ENCODE results near the gene SNX18. TPM values are rescaled to one million over a fixed set of nuclear protein-coding genes. Genes with fewer than 3 reads are reported as not detected.

Gene SNX18
- total and polyA plus RNA-seq, 2 experiments from 2014 or later: 8.7 to 120 TPM

DNA sequence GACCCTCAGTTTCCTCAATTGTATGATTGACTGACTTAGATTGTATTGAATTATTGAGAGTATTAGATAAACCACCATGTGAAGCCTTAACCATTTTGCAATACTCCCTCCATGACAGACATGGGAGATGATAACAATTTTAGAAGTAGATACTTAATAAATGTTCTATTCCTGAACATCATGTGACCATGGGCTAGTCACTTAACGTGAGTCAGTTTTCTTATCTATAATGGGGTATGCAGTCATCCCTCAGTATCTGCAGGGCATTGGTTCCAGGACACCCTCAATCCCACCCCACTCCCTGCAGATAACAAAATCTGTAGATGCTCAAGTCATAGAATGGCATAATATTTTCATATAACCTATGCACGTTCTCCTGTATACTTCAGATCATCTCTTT, 31.0 kb downstream of the SNX18 start:
- TF ChIP-seq, protein P1, sequence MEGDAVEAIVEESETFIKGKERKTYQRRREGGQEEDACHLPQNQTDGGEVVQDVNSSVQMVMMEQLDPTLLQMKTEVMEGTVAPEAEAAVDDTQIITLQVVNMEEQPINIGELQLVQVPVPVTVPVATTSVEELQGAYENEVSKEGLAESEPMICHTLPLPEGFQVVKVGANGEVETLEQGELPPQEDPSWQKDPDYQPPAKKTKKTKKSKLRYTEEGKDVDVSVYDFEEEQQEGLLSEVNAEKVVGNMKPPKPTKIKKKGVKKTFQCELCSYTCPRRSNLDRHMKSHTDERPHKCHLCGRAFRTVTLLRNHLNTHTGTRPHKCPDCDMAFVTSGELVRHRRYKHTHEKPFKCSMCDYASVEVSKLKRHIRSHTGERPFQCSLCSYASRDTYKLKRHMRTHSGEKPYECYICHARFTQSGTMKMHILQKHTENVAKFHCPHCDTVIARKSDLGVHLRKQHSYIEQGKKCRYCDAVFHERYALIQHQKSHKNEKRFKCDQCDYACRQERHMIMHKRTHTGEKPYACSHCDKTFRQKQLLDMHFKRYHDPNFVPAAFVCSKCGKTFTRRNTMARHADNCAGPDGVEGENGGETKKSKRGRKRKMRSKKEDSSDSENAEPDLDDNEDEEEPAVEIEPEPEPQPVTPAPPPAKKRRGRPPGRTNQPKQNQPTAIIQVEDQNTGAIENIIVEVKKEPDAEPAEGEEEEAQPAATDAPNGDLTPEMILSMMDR (IDR thresholded peaks at IDR 0.05; ENCODE audit: low read depth, low read length): no peak
- Histone ChIP-seq H3K9me3 (ENCODE audit: low read depth) (no peaks in the 10 kb centered on the region), H3K27me3 (no peaks in the 10 kb centered on the region), H3K4me1 (ENCODE audit: low read depth) (no peaks in the 10 kb centered on the region), H3K27ac (peak overlapping the region; percentile 42), H3K36me3 (peaks cover 7% of the 10 kb centered on the region), H3K4me3 (no peak overlapping the region)
- DNase-seq (ENCODE audit: low read depth in 1 of 2, low spot score in 1 of 2): peak in 1 of 2 donors; percentile 26

DNA sequence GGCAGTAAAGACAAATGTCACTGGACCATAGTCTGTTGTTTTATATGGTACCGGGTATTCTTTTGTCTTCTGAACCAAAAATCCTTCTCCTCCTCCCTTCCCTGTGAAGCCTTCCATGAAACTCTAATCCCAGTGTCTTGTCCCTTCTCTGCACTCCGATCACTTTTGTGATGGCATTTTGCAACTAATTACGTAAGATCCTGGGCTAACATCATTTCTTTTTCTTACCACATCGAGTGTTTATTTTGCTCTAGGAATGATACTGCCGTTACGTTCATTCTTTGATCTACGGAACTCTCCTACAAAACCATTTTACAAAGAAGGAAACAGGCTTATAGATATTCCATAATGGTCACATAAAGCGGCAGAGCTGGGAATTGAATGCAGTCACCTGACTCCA, 33.7 kb downstream of the SNX18 start:
- H3K36me3 ChIP-seq: peaks cover 6% of the 10 kb centered on the region
- H3K9me3 ChIP-seq (ENCODE audit: low read depth): no peaks in the 10 kb centered on the region
- no peak for DNase-seq (ENCODE audit: low read depth in 1 of 2, low spot score in 1 of 2)
- TF ChIP-seq, protein P1 (IDR thresholded peaks at IDR 0.05; ENCODE audit: low read depth, low read length): no peak
- H3K27ac ChIP-seq: peak overlapping the region; percentile 15
- no peaks in the 10 kb centered on the region for H3K4me1 ChIP-seq (ENCODE audit: low read depth)
- no peaks in the 10 kb centered on the region for H3K27me3 ChIP-seq
- no peak overlapping the region for H3K4me3 ChIP-seq

DNA sequence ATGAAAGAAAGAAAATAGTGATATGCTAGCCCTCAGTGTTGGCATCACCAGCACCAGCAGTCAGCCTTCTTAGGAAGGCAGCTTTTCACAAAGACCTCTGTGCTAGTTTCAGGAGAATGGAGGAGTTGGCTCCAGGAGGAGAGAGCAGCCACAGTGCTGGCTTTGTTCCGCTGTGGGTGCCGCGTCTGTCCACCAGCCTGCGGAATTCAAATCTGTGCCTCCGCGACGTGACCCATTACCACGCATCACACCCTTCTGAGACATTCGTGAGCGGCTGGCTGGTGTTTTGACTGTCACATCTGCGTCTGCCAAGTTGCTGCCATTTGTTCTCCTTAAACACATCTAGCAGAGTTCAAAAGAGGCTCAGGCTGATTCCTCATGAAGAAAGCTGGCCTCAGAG, 34.4 kb downstream of the SNX18 start:
- no peak for DNase-seq (ENCODE audit: low read depth in 1 of 2, low spot score in 1 of 2)
- H3K4me1 ChIP-seq (ENCODE audit: low read depth): no peaks in the 10 kb centered on the region
- no peaks in the 10 kb centered on the region for H3K9me3 ChIP-seq (ENCODE audit: low read depth)
- TF ChIP-seq, protein P1 (IDR thresholded peaks at IDR 0.05; ENCODE audit: low read depth, low read length): no peak
- no peak overlapping the region for H3K4me3 ChIP-seq
- no peaks in the 10 kb centered on the region for H3K27me3 ChIP-seq
- peaks cover 3% of the 10 kb centered on the region for H3K36me3 ChIP-seq
- peak overlapping the region; percentile 15 for H3K27ac ChIP-seq

DNA sequence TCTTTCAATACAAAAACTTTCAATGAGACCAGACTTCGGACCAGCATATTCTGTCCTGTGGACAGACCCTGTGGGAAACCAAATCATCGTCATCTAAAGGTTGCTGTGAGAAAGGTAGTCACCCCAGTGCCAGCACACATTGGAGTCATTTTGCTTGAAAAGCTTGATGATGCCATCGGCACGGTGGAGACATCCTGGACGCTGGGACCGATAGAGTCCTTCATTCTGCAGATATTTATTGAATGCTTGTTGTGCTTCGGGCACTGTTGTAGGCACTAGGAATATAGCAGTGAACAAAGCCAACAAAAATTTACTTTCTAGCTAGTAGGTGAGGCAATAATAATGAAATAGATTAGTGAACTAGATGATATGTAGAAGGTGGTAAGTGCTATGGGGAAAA, 34.9 kb downstream of the SNX18 start:
- Histone ChIP-seq H3K4me3 (no peak overlapping the region), H3K27me3 (no peaks in the 10 kb centered on the region), H3K4me1 (ENCODE audit: low read depth) (no peaks in the 10 kb centered on the region), H3K9me3 (ENCODE audit: low read depth) (no peaks in the 10 kb centered on the region), H3K36me3 (peaks cover 1% of the 10 kb centered on the region), H3K27ac (no peak overlapping the region)
- TF ChIP-seq, protein P1 (IDR thresholded peaks at IDR 0.05; ENCODE audit: low read depth, low read length): no peak
- no peak for DNase-seq (ENCODE audit: low read depth in 1 of 2, low spot score in 1 of 2)

DNA sequence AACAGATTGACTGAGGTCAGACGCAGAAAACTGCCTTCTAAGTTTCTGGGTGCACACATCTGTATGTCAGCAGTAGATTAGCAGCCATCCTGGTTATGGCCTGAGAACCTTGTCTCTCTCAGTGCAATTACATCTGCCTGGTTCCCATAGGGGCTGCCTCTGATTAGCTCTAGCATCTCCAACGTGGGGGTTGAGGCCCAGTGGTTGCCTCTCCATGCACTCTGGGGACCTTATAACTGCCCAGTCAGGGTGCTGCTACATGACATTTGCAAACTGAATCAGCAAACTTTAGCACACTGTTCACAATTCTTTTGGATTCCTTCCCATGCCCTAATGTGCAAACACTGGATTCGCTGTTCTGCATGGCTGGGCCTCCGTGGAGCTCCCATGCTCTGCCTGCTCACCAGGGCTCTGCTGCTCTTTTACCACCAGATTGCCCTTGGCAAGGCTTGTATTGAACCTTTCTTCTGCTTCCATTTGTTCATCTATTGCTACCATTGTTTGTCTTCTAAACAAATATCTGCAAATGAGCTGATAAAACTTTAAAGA, 36.2 kb downstream of the SNX18 start:
- H3K36me3 ChIP-seq: no peaks in the 10 kb centered on the region
- TF ChIP-seq, protein P1 (IDR thresholded peaks at IDR 0.05; ENCODE audit: low read depth, low read length): no peak

More for the DNA sequence above, 36.2 kb downstream of the SNX18 start:
- H3K27me3 ChIP-seq: no peaks in the 10 kb centered on the region
- no peaks in the 10 kb centered on the region for H3K4me1 ChIP-seq (ENCODE audit: low read depth)
- H3K27ac ChIP-seq: no peak overlapping the region
- no peak for DNase-seq (ENCODE audit: low read depth in 1 of 2, low spot score in 1 of 2)
- H3K9me3 ChIP-seq (ENCODE audit: low read depth): no peaks in the 10 kb centered on the region
- H3K4me3 ChIP-seq: no peak overlapping the region

Measured in cardiac muscle cell (in vitro differentiated cells and primary cell).